IMR-90 (cell line): Measurements from ENCODE around the gene ZNF446. TPM values are rescaled to one million over a fixed set of nuclear protein-coding genes. Genes with fewer than 3 reads are reported as not detected.

ENCODE experiments used
- ATAC-seq: fragments of 200-7000 bp; cut with Tn5 transposase; 2 replicates; pipeline ENCODE4 v1.9.1; 2020; ENCODE audit warnings: low read depth, mild to moderate bottlenecking, moderate library complexity
- BruUV-seq: library from RNA; stranded (reverse); fragments of 400-500 nt; replicated peaks from 2 replicates; lab custom pipeline; 2021; lab: Mats Ljungman, UMichigan
- CTCF ChIA-PET: fragments of 300-600 bp; formaldehyde crosslinking; extraction: SDS; loops from one replicate; lab custom pipeline; 2021; ENCODE audit warnings: antibody characterized with exemption; lab: Yijun Ruan, JAX
- POLR2A ChIA-PET: fragments of 300-600 bp; sonication (Branson Sonifier 250); formaldehyde crosslinking; loops from one replicate; lab custom pipeline; 2022; ENCODE audit warnings: antibody characterized with exemption; ENCODE audit not compliant: unreplicated experiment; lab: Charles Lee
- DNase-seq: peaks from one replicate; pipeline ENCODE4 v3.0.0; 2013
- H2AFZ ChIP-seq: replicated peaks from 2 replicates; pipeline ENCODE3; 2013; ENCODE audit warnings: low read length, mild to moderate bottlenecking; ENCODE audit not compliant: poor library complexity
- H2AK5ac ChIP-seq: 2 replicates; pipeline ENCODE4 v1.6.1; 2013; ENCODE audit warnings: low read depth, low read length, inconsistent platforms
- H2AK9ac ChIP-seq: replicated peaks from 2 replicates; pipeline ENCODE3; 2013; ENCODE audit warnings: mild to moderate bottlenecking, low read depth, low read length, moderate library complexity; ENCODE audit not compliant: poor library complexity
- H2BK120ac ChIP-seq: 2 replicates; pipeline ENCODE4 v1.6.1; 2013; ENCODE audit warnings: low read depth, low read length, inconsistent platforms
- H2BK15ac ChIP-seq: 3 replicates; pipeline ENCODE4 v1.6.1; 2013; ENCODE audit warnings: low read depth, low read length, inconsistent platforms
- H2BK20ac ChIP-seq: 2 replicates; pipeline ENCODE4 v1.6.1; 2013; ENCODE audit warnings: low read depth, mild to moderate bottlenecking, inconsistent platforms, low read length, moderate library complexity
- H2BK5ac ChIP-seq: 2 replicates; pipeline ENCODE4 v1.6.1; 2013; ENCODE audit warnings: mild to moderate bottlenecking, low read depth, low read length, inconsistent platforms; ENCODE audit not compliant: poor library complexity, severe bottlenecking
- H3K14ac ChIP-seq: replicated peaks from 2 replicates; pipeline ENCODE4 v1.6.1; 2013; ENCODE audit warnings: low read depth, low read length, inconsistent platforms
- H3K18ac ChIP-seq: 2 replicates; pipeline ENCODE4 v1.6.1; 2013; ENCODE audit warnings: low read depth, low read length, control low read depth
- H3K23ac ChIP-seq: 2 replicates; pipeline ENCODE4 v1.6.1; 2013; ENCODE audit warnings: low read depth, low read length, inconsistent platforms
- H3K27ac ChIP-seq: 2 replicates; pipeline ENCODE4 v1.5.1; 2013; ENCODE audit warnings: mild to moderate bottlenecking, control low read depth, low read length; ENCODE audit not compliant: insufficient read depth
- H3K27me3 ChIP-seq: 2 replicates; pipeline ENCODE4 v1.6.1; 2013; ENCODE audit warnings: low read length; ENCODE audit not compliant: control insufficient read depth, insufficient read depth
- H3K36me3 ChIP-seq: 2 replicates; pipeline ENCODE4 v1.6.1; 2013; ENCODE audit warnings: low read length, mixed read lengths; ENCODE audit not compliant: control insufficient read depth, insufficient read depth
- H3K4ac ChIP-seq: 2 replicates; pipeline ENCODE4 v1.6.1; 2013; ENCODE audit warnings: low read depth, low read length, inconsistent platforms
- H3K4me1 ChIP-seq: 2 replicates; pipeline ENCODE4 v1.6.1; 2013; ENCODE audit warnings: low read length, mixed read lengths; ENCODE audit not compliant: control insufficient read depth, insufficient read depth
- H3K4me2 ChIP-seq: 2 replicates; pipeline ENCODE4 v1.6.1; 2013; ENCODE audit warnings: low read depth, mild to moderate bottlenecking, control low read depth, low read length, moderate library complexity
- H3K4me3 ChIP-seq: 2 replicates; pipeline ENCODE4 v1.5.1; 2013; ENCODE audit warnings: low read depth, mild to moderate bottlenecking, control low read depth, low read length, moderate library complexity; ENCODE audit not compliant: insufficient read depth
- H3K56ac ChIP-seq: 2 replicates; pipeline ENCODE4 v1.6.1; 2013; ENCODE audit warnings: low read length, inconsistent platforms; ENCODE audit not compliant: insufficient read depth; ENCODE audit errors: extremely low read depth
- H3K79me1 ChIP-seq, 2 experiments: 2 replicates each; pipeline ENCODE4 v1.6.1; 2013; ENCODE audit warnings: low read length in 2 of 2, inconsistent platforms in 1 of 2, low read depth in 1 of 2
- H3K9ac ChIP-seq: 2 replicates; pipeline ENCODE4 v1.6.1; 2013; ENCODE audit warnings: low read depth, low read length, control low read depth
- H3K9me1 ChIP-seq: 2 replicates; pipeline ENCODE4 v1.6.1; 2013; ENCODE audit warnings: low read length, inconsistent platforms; ENCODE audit not compliant: insufficient read depth
- H3K9me3 ChIP-seq: 2 replicates; pipeline ENCODE4 v1.6.1; 2013; ENCODE audit warnings: low read length; ENCODE audit not compliant: control insufficient read depth, insufficient read depth
- H4K20me1 ChIP-seq: 2 replicates; pipeline ENCODE4 v1.6.1; 2013; ENCODE audit warnings: low read length, inconsistent platforms; ENCODE audit not compliant: insufficient read depth
- H4K5ac ChIP-seq: 2 replicates; pipeline ENCODE4 v1.6.1; 2013; ENCODE audit warnings: mild to moderate bottlenecking, low read depth, low read length, control low read depth
- H4K8ac ChIP-seq, 2 experiments: 2 replicates each; pipeline ENCODE4 v1.6.1; 2013; ENCODE audit warnings: low read depth in 2 of 2, low read length in 2 of 2, control low read depth in 1 of 2, inconsistent platforms in 1 of 2
- H4K91ac ChIP-seq: 2 replicates; pipeline ENCODE4 v1.6.1; 2013; ENCODE audit warnings: low read depth, low read length, inconsistent platforms; ENCODE audit not compliant: insufficient read depth
- BHLHE40 ChIP-seq: fragments of 150-350 bp; IDR thresholded peaks from 2 replicates; pipeline ENCODE4 v1.6.1; 2016; ENCODE audit warnings: mild to moderate bottlenecking, low read depth, low read length
- CEBPB ChIP-seq: IDR thresholded peaks from 2 replicates; pipeline ENCODE4 v1.6.1; 2012; ENCODE audit warnings: low read depth, low read length, improper control_type of control experiment
- CHD1 ChIP-seq: IDR thresholded peaks from 2 replicates; pipeline ENCODE4 v1.6.1; 2012; ENCODE audit warnings: low read depth, low read length, improper control_type of control experiment
- FOS ChIP-seq: fragments of 150-350 bp; IDR thresholded peaks from 2 replicates; pipeline ENCODE4 v1.6.1; 2016; ENCODE audit warnings: low read depth, low read length
- MAFK ChIP-seq: IDR thresholded peaks from 2 replicates; pipeline ENCODE4 v1.6.1; 2012; ENCODE audit warnings: low read depth, low read length, improper control_type of control experiment
- MAZ ChIP-seq: IDR thresholded peaks from 2 replicates; pipeline ENCODE4 v1.6.1; 2012; ENCODE audit warnings: low read depth, mild to moderate bottlenecking, low read length, improper control_type of control experiment, moderate library complexity, borderline replicate concordance
- MXI1 ChIP-seq: IDR thresholded peaks from 2 replicates; pipeline ENCODE4 v1.6.1; 2012; ENCODE audit warnings: low read depth, mild to moderate bottlenecking, low read length, moderate library complexity, borderline replicate concordance
- NFE2L2 ChIP-seq: fragments of 150-350 bp; IDR thresholded peaks from 2 replicates; pipeline ENCODE4 v1.6.1; 2016; ENCODE audit warnings: low read depth, mild to moderate bottlenecking, low read length
- POLR2A ChIP-seq: IDR thresholded peaks from 2 replicates; pipeline ENCODE4 v1.6.1; 2012; ENCODE audit warnings: mild to moderate bottlenecking, low read depth, low read length
- RAD21 ChIP-seq: IDR thresholded peaks from 2 replicates; pipeline ENCODE4 v1.6.1; 2012; ENCODE audit warnings: low read length, improper control_type of control experiment
- RCOR1 ChIP-seq: IDR thresholded peaks from 2 replicates; pipeline ENCODE4 v1.6.1; 2012; ENCODE audit warnings: mild to moderate bottlenecking, low read length, improper control_type of control experiment; ENCODE audit not compliant: insufficient replicate concordance
- RFX5 ChIP-seq: IDR thresholded peaks from 2 replicates; pipeline ENCODE4 v1.8.0; 2012; ENCODE audit warnings: low read depth, mild to moderate bottlenecking, low read length, moderate library complexity
- SMC3 ChIP-seq: fragments of 150-350 bp; IDR thresholded peaks from 2 replicates; pipeline ENCODE4 v1.6.1; 2016; ENCODE audit warnings: low read depth, mild to moderate bottlenecking, antibody characterized with exemption, low read length, moderate library complexity
- WGBS, 2 experiments: methylation state at CpG; one replicate each; pipeline versions ENCODE4 v1.1.5 to v1.1.7; 2013; ENCODE audit warnings: missing lambda C conversion rate in 2 of 2; ENCODE audit not compliant: insufficient read length in 1 of 2; ENCODE audit errors: extremely low coverage in 2 of 2; 5-methylcytosine and 5-hydroxymethylcytosine counted together
- dilution Hi-C: fragments of 300-500 bp; cut with HindIII; formaldehyde crosslinking; loops from one replicate; pipeline ENCODE4 v1.14.3; 2018; ENCODE audit warnings: low sequenced_read_pairs; ENCODE audit not compliant: unreplicated experiment
- in situ Hi-C: fragments of 300-500 bp; cut with MboI; formaldehyde crosslinking; loops from 3 replicates; pipeline ENCODE4 v1.14.3; 2019; ENCODE audit warnings: low sequenced_read_pairs, inconsistent platforms, mixed read lengths
- intact Hi-C: fragments of 100-400 bp; cut with micrococcal nuclease; formaldehyde crosslinking; loops from 2 replicates; pipeline ENCODE4 v1.10.0; 2022
- polyA plus RNA-seq, 3 experiments: library from polyadenylated mRNA; depleted of rRNA; stranded (reverse); fragments of >200 nt; gene quantifications; 2 replicates each; pipeline ENCODE4 v1.2.3, GENCODE V29; 2012; ENCODE audit warnings: low replicate concordance in 1 of 3
- total RNA-seq: library from RNA; depleted of rRNA; stranded (reverse); fragments of >200 nt; gene quantifications from 2 replicates; pipeline ENCODE4 v1.2.3, GENCODE V29; 2012
- TF ChIP-seq, protein P1 (sequence below): fragments of 150-350 bp; IDR thresholded peaks from 2 replicates; pipeline ENCODE4 v1.6.1; 2017; ENCODE audit warnings: mild to moderate bottlenecking, antibody characterized with exemption, low read length, low read depth
- TF ChIP-seq, protein P2 (sequence below): fragments of 150-350 bp; IDR thresholded peaks from 2 replicates; pipeline ENCODE4 v1.6.1; 2016; ENCODE audit warnings: low read depth, mild to moderate bottlenecking, low read length, moderate library complexity, borderline replicate concordance
- TF ChIP-seq, protein P3 (sequence below): conservative IDR thresholded peaks from 2 replicates; pipeline ENCODE4 v1.5.1; 2012; ENCODE audit warnings: mild to moderate bottlenecking, low read depth, low read length, improper control_type of control experiment

ZNF446 gene
- total and polyA plus RNA-seq, 2 of the 4 experiments (the other 2 are of a cell fraction), result 4.8 to 6.9 TPM

DNA sequence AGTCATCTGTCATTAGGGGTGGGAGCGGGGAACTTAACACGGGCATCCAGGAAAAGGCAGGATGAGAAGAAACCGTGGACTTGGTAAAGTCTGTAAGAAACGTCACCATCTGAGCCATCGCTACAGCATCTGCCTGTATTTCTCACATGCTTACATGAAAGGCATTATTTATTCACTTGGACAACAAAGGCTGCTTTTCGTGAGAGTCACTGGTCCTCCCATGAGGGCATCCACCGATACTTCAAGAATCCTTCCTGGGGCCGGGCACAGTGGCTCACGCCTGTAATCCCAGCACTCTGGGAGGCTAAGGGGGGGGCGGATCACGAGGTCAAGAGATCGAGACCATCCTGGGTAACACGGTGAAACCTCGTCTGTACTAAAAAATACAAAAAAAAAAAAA lies 16.1 kb downstream of the ZNF446 start:
- Histone ChIP-seq H2BK120ac (no peak overlapping the region), H3K18ac (no peak overlapping the region), H2BK15ac (no peak overlapping the region), H3K79me1 (no peaks in the 10 kb centered on the region; a peak in 1 of 4 replicates), H3K9me1 (peaks cover 3% of the 10 kb centered on the region; the same call in 1 of the 2 replicates), H3K4me1 (no peaks in the 10 kb centered on the region), H4K5ac (no peak overlapping the region), H2BK20ac (no peak overlapping the region), H4K20me1 (no peaks in the 10 kb centered on the region), H2AK5ac (no peak overlapping the region), H3K14ac (no peak overlapping the region), H2AFZ (no peak overlapping the region), H3K56ac (no peak overlapping the region), H3K36me3 (no peaks in the 10 kb centered on the region), H4K91ac (no peak overlapping the region), H3K4me2 (no peak overlapping the region), H3K9me3 (no peaks in the 10 kb centered on the region), H3K9ac (no peak overlapping the region), H3K4me3 (no peak overlapping the region), H2AK9ac (no peak overlapping the region), H3K27me3 (no peaks in the 10 kb centered on the region), H3K4ac (no peak overlapping the region), H2BK5ac (no peak overlapping the region), H3K27ac (no peak overlapping the region), H4K8ac (no peak overlapping the region), H3K23ac (no peak overlapping the region)
- 83% methylated on average over 2 of the region's 14 CpGs; no CpG with 5 or more reads in 1 of the 2 experiments for WGBS, 2 experiments
- BruUV-seq, result no TSS peak
- CTCF ChIA-PET, result no interaction called here
- ATAC-seq (no peak), DNase-seq (no peak)
- intact Hi-C loops, result no loop called here
- dilution Hi-C loops, result no loop called here
- POLR2A ChIA-PET, result no interaction called here
- in situ Hi-C loops, result no loop called here
- TF ChIP-seq, protein P1, sequence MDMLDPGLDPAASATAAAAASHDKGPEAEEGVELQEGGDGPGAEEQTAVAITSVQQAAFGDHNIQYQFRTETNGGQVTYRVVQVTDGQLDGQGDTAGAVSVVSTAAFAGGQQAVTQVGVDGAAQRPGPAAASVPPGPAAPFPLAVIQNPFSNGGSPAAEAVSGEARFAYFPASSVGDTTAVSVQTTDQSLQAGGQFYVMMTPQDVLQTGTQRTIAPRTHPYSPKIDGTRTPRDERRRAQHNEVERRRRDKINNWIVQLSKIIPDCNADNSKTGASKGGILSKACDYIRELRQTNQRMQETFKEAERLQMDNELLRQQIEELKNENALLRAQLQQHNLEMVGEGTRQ, result no peak
- TF ChIP-seq MAFK (no peak), CHD1 (no peak), FOS (no peak), MXI1 (no peak), RCOR1 (no peak), MAZ (no peak), BHLHE40 (no peak), NFE2L2 (no peak), RFX5 (no peak), POLR2A (no peak), SMC3 (no peak), RAD21 (no peak), CEBPB (no peak)
- TF ChIP-seq, protein P2, sequence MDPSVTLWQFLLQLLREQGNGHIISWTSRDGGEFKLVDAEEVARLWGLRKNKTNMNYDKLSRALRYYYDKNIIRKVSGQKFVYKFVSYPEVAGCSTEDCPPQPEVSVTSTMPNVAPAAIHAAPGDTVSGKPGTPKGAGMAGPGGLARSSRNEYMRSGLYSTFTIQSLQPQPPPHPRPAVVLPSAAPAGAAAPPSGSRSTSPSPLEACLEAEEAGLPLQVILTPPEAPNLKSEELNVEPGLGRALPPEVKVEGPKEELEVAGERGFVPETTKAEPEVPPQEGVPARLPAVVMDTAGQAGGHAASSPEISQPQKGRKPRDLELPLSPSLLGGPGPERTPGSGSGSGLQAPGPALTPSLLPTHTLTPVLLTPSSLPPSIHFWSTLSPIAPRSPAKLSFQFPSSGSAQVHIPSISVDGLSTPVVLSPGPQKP, result no peak
- TF ChIP-seq, protein P3, sequence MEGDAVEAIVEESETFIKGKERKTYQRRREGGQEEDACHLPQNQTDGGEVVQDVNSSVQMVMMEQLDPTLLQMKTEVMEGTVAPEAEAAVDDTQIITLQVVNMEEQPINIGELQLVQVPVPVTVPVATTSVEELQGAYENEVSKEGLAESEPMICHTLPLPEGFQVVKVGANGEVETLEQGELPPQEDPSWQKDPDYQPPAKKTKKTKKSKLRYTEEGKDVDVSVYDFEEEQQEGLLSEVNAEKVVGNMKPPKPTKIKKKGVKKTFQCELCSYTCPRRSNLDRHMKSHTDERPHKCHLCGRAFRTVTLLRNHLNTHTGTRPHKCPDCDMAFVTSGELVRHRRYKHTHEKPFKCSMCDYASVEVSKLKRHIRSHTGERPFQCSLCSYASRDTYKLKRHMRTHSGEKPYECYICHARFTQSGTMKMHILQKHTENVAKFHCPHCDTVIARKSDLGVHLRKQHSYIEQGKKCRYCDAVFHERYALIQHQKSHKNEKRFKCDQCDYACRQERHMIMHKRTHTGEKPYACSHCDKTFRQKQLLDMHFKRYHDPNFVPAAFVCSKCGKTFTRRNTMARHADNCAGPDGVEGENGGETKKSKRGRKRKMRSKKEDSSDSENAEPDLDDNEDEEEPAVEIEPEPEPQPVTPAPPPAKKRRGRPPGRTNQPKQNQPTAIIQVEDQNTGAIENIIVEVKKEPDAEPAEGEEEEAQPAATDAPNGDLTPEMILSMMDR, result no peak
